HG02840 (cell line): Measurements from ENCODE around the gene BRAF.
"Not testable (repeated sequence)": the region's sequence is repeated elsewhere in the genome, so short reads cannot be mapped to it uniquely, and the experiment has no call there.

Source experiments
- ATAC-seq: cut with Tn5 transposase; IDR thresholded peaks from one replicate; pipeline ENCODE4 v1.9.1; 2021; ENCODE audit warnings: mild to moderate bottlenecking, moderate library complexity, moderate number of reproducible peaks; ENCODE audit not compliant: unreplicated experiment, low FRiP score

Gene BRAF

GRCh38 chr7:140924821-140925421, at the start of gene BRAF:
Gene BRAF, minus strand, starts transcription at chr7:140924929. Its CDS starts 226 bp downstream, at chr7:140924703.
- ATAC-seq, result peak; percentile 41

- no peak for ATAC-seq
These were observed 48.4 kb upstream of the BRAF start for GRCh38 chr7:140972876-140973829.

DNA sequence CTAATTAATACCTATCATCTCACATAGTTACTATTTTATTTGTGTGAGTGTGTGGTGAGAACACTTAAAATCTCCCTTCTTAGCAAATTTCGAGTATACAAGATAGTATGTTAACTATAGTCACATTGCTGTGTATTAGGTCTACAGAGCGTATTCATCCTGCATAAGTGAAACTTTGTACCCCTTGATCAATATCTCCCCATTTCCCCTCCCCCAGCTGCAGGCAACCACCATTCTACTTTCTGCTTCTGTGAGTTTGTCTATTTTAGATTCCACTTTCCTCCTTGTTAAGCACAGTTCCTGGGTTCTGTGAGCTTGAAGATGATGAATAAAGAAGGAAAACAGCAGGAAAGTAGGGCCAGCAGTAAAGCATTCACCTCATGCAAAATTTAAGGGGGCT, 47.6 kb upstream of the BRAF start:
- ATAC-seq, result no peak

GRCh38 chr7:140967438-140967837, 42.7 kb upstream of the BRAF start:
- no peak for ATAC-seq

- ATAC-seq, result no peak
These were observed 42.0 kb upstream of the BRAF start for GRCh38 chr7:140966561-140967233.

DNA sequence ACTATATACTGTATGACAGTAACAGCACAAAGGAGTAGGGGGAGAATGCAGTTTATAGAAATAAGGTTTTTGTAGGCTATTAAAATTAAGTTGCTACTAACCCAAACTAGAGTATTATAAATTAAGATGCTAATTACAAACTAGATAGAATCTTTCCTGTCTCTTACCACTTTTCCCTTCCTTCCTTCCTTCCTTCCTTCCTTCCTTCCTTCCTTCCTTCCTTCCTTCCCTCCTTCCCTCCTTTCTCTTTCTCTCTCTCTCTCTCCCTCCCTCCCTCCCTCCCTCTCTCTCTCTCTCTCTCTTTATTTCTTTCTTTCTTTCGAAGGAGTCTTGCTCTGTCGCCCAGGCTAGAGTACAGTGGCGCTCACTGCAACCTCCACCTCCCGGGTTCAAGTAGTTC, 36.4 kb upstream of the BRAF start:
- no peak for ATAC-seq

- ATAC-seq, result not testable (repeated sequence)
These were observed 32.3 kb upstream of the BRAF start for GRCh38 chr7:140956997-140957396.

DNA sequence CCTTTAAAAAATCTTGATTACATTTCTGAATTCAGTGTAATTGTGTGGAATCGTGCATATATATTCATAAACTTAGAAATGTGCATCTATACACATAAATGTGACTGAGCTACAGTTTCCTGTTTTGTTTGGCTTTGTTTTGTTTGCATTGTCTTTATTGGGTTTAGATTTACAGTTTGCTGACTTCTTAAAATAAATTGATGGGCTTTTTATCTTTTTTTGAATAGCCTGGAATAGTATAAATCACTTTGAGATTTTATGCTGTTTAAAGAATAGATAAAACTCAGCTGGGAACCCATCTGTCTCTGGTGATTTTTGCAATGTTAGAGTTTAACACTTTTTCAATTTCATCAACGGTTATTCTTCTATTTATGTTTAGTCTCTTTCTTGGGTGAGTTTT, 21.2 kb upstream of the BRAF start:
- no peak for ATAC-seq

DNA sequence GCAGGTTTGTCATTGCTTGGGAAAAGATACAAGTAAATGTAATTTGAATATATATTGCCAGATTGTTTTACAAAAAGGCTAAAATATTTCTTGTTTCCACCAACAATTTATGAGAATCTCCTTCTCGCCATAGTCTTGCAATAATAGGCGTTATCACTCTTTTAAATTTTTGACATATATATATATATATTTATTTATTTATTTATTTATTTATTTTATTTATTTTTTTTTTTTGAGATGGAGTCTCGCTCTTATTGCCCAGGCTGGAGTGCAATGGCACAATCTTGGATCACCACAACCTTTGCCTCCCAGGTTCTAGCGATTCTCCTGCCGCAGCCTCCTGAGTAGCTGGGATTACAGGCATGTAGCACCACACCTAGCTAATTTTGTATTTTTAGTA, 17.5 kb upstream of the BRAF start:
- ATAC-seq, result not testable (repeated sequence)

GRCh38 chr7:140940898-140941297, 16.2 kb upstream of the BRAF start:
- ATAC-seq, result no peak

GRCh38 chr7:140937702-140938264, 13.1 kb upstream of the BRAF start:
- ATAC-seq, result no peak

- ATAC-seq, result no peak
These were observed 4.0 kb upstream of the BRAF start for GRCh38 chr7:140928491-140929309.

GRCh38 chr7:140927945-140928344, 3.2 kb upstream of the BRAF start:
- not testable (repeated sequence) for ATAC-seq

DNA sequence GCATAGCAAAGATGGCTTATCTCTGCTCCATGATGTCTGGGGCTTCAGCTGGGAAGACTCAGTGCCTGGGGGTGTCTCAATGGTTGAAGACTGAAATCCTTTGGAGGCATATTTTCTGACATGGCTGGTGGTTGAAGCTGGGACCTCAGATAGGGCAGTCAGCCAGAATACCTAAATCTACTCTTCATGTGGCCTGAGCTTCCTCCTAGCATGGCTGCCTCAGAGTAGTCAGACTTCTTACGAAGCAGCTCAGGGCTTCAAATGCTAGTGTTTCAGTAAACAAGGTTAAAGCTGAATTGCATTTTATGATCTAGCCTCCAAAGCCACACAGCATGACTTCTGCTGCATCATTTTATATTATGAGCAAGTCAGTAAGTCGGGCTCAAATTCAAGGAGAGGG, 2.6 kb upstream of the BRAF start:
- no peak for ATAC-seq

GRCh38 chr7:140926021-140926817, 1.5 kb upstream of the BRAF start:
- ATAC-seq, result no peak

DNA sequence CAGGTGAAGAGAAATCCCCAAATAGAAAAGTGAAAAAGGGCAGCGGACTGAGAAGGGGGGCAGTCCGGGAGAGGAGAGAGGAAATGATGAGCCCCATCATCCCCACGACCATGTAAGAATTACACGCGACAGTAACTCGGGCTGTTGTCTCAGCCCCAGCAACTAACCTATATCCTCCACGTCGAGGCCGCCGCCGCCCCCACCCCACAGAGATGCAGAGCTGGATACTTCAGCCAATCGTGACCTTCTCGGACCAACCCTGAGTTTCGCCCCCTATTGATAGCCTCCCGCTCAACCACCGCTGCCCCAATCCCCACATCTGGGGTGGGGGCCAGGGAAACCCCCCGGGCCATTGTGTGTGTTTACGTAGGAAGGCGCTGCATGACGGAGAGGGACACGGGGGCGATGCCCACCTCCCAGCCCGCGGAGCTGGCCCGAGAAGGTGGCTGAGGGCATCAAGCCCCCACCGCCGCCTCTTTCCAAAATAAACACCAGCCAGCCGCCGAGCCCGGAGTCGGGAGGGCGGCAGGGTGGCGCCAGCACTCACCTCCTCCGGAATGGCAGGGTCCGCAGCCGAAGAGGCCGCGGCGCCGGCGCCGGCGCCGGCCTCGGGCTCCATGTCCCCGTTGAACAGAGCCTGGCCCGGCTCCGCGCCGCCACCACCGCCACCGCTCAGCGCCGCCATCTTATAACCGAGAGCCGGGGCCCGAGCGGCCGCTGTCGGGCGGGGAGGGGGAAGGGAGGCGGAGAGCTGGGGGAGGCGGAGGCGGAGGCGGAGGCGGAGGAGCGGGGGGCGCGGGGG, 509 bp downstream of the BRAF start:
- ATAC-seq, result peak; percentile 81

DNA sequence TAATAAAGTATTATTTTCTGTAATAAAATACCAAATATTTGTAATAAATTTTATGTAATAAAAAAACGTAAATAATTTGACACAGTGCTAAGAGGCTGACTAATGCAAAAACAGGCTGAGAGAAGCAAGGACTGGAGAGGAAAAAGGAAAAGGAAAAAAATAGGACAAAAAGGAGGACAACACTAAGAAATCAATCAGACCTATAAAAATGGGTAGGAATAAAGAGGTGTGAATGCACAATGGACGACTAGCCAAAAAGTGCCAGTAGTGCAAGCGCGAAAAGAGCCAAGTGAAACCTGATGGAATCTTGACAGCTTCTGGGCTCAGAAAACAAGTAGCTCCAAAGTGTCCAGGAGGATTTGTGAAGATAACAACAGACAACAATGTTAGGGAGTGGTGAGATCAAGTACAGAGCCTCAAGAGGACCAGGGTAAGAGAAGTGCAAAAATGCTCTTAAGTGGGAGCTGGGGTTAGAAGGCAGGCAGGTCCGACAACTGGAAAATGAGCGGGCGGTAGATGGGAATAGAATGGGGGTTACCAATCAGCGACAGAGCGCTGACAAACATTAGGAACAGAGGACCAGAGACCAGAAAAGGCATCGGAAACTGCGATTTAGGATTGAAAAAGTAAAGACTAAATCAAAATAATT, 1.2 kb downstream of the BRAF start:
- ATAC-seq, result peak; percentile 10

GRCh38 chr7:140922741-140923345, 1.9 kb downstream of the BRAF start:
- ATAC-seq, result no peak
